GM19372 (cell line): ENCODE results near the gene B3GALT6.

Source experiments
- ATAC-seq: cut with Tn5 transposase; IDR thresholded peaks from one replicate; pipeline ENCODE4 v1.9.1; 2021; ENCODE audit warnings: mild to moderate bottlenecking, low read depth, moderate library complexity; ENCODE audit not compliant: unreplicated experiment

Gene B3GALT6

DNA sequence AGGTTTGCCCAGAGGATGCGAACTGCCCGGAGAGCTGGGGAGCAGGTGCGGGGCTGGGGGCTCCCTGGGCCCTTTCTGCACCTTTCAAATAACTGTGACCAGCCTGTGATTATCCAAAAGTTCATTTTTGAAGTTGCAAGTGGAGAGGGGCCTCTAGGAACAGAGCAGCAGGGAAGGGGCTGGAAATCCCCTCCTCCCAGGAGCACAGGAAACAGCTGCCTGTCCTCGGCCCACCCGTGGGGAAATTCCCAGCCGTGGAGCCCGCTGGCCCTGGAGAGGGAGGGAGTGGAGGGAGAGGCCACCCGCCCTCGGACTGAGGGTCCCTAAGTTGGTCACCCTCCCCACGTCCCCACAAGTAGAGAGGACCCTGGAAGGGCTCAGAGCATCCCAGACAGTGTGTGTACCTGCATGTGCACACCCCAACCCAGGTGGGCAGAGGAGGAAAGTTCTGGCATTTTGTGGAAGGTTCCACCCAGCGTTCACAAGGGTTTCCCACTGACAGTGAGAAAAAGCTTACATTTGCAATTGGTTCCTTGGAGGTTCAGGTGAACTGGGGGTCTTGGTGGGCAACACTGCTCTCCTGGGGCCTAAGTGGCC lies 16.9 kb upstream of the B3GALT6 start:
- no peak for ATAC-seq

GRCh38 chr1:1215881-1216605 lies 16.0 kb upstream of the B3GALT6 start:
- no peak for ATAC-seq

DNA sequence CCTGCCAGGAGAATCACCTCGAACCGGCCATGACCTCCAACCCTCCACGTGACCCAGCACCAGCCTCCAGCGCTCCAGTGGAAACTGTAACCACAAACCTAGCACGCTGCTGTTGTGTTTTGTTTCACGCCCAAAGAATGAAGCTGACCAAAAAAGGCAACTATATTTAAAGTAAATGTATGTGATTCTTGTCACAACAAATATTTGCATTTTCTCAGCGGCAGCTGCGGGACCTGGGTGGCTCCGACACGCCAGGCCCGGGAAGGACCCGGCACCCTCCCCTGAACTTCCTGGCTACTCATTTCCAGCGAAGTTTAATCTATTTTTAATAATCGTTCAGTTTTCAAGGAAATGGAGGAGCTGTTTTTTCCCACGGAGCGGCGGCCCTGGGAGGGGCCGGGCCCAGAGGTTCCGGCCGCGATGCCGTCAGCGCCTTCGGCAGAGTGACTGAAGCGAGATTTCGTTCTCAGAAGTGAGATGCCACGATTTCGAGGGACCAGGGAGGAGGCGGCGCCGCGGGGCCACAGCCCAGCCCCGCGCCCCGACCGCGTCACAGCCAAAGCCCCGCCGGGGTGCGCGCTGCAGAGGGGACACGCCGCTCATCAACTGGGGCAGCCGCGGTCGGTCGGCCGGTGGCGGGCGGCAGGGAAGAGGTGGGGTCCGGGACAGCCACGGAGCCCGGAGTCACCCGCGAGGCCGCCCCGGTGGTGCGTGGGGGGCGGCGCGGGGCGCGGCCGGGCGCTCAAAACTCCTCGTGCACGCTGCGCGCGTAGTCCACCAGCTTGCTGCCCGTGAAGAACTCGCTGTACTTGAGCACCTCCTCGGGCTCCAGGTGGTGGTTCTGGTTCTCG lies 15.0 kb upstream of the B3GALT6 start:
- no peak for ATAC-seq

- no peak for ATAC-seq
Observed at GRCh38 chr1:1217621-1218523, 14.2 kb upstream of the B3GALT6 start.

DNA sequence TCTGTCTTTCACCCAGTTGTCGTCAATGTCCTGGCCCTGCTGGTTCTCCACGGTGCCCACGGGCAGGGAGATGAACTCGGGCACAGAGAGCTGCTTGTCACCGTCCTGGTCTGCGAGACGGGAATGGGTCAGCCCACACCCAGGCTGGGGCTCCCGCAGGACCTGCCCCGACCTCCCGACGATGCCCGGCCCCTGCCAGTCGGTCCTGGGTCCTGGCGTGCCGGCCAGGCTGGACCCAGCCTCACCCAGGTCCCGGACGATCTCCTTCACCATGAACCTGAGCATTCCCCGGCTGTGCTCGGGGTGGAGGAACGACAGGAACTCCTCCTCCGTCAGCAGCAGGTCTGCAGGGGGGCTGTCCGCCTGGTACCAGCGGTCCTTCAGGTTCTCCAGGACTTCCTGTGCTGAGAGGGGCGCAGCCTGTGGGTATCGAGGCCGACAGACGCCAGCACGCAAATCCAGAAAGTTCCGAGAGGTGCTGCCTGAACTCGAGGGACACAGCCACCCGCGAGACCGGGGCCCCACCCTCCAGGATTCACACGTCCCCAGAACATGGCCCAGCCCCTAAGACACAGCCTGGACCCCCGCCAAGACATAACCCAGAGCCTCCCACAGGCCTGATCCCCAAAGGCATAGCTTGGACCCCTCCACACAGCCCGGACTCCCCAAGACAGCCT lies 13.4 kb upstream of the B3GALT6 start:
- no peak for ATAC-seq

DNA sequence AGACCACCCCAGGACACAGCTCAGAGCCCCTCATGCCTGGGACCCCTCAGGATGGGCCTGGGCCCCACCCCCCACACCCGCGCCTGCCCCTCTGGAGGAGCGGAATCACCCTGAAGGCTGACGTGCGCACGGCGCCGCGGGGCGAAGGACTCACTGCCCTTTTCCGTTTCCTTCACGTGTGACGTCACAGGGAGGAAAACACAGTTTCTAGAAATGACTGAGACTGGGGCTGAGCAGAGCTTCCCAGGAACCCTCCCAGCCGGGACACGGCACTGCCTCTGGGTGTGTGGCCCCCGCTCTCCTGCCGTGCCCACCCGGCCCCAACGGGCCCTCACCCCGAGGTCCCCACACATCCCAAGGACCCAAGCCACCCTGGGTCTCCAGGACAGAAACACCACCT lies 12.7 kb upstream of the B3GALT6 start:
- ATAC-seq, result no peak

- ATAC-seq, result no peak
Observed at GRCh38 chr1:1220197-1220596, 11.8 kb upstream of the B3GALT6 start.

- no peak for ATAC-seq
Observed at GRCh38 chr1:1221887-1222574, 10.0 kb upstream of the B3GALT6 start.

- ATAC-seq, result no peak
Observed at GRCh38 chr1:1222575-1223225, 9.3 kb upstream of the B3GALT6 start.

- no peak for ATAC-seq
Observed at GRCh38 chr1:1223321-1223720, 8.7 kb upstream of the B3GALT6 start.

- no peak for ATAC-seq
Observed at GRCh38 chr1:1223891-1224290, 8.1 kb upstream of the B3GALT6 start.

- no peak for ATAC-seq
Observed at GRCh38 chr1:1225238-1225845, 6.7 kb upstream of the B3GALT6 start.

GRCh38 chr1:1225913-1226312 lies 6.1 kb upstream of the B3GALT6 start:
- ATAC-seq, result no peak

GRCh38 chr1:1226566-1227362 lies 5.3 kb upstream of the B3GALT6 start:
- no peak for ATAC-seq

DNA sequence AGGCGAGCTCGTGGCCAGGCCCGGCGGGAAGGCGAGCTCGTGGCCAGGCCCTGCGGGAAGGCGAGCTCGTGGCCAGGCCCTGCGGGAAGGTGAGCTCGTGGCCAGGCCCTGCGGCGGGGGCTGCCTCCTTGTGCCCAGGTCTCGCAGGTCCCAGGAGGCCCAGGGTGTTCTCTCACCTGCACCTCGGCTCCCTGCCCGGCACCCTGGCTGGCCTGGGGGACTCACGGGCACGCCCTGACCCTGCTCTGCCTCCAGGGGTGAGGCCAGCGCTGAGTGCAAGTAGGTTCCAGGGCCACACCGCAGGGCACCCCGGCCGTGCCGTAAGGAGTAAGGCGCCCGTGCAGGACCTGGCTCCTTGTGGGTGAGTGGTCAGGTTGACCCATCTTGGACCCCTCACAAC lies 4.7 kb upstream of the B3GALT6 start:
- no peak for ATAC-seq

GRCh38 chr1:1228187-1228586 lies 3.9 kb upstream of the B3GALT6 start:
- ATAC-seq, result no peak

GRCh38 chr1:1228596-1229321 lies 3.3 kb upstream of the B3GALT6 start:
- ATAC-seq, result no peak
